ENCODE data around the gene MRPS35.
A peak's percentile ranks its signal among the peaks of the same experiment; 100 is the strongest.

Gene MRPS35

GRCh38 chr12:27772328-27773049 is 61.9 kb downstream of the MRPS35 start:
- no peak for DNase-seq (ENCODE audit: low read depth in 3 of 3)

- DNase-seq (ENCODE audit: low read depth in 3 of 3), result no peak
Observed at GRCh38 chr12:27777141-27777540, 66.5 kb downstream of the MRPS35 start.

GRCh38 chr12:27778206-27778605 is 67.6 kb downstream of the MRPS35 start:
- DNase-seq (ENCODE audit: low read depth in 3 of 3), result no peak

GRCh38 chr12:27779416-27779919 is 68.8 kb downstream of the MRPS35 start:
- DNase-seq (ENCODE audit: low read depth in 3 of 3), result no peak

- DNase-seq (ENCODE audit: low read depth in 3 of 3), result peak; percentile 29 to 49 (median 42)
Observed at GRCh38 chr12:27779920-27780611, 69.4 kb downstream of the MRPS35 start, which contains the start of the genes KLHL42 and MANSC4. Gene KLHL42, plus strand, starts transcription at chr12:27780233. Its CDS starts 98 bp downstream, at chr12:27780331. Gene MANSC4, minus strand, starts transcription at chr12:27780236. Its CDS starts 8,960 bp downstream, at chr12:27771276.

- peak in 2 of 3 donors; percentile 3 to 19 for DNase-seq (ENCODE audit: low read depth in 3 of 3)
Observed at GRCh38 chr12:27780612-27781408, 70.2 kb downstream of the MRPS35 start.

- DNase-seq (ENCODE audit: low read depth in 3 of 3), result no peak
Observed at GRCh38 chr12:27781680-27782079, 71.0 kb downstream of the MRPS35 start.

GRCh38 chr12:27782481-27782880 is 71.8 kb downstream of the MRPS35 start:
- no peak for DNase-seq (ENCODE audit: low read depth in 3 of 3)

GRCh38 chr12:27785882-27786570 is 75.4 kb downstream of the MRPS35 start:
- DNase-seq (ENCODE audit: low read depth in 3 of 3), result no peak

- DNase-seq (ENCODE audit: low read depth in 3 of 3), result no peak
Observed at GRCh38 chr12:27787559-27787958, 76.9 kb downstream of the MRPS35 start.

- DNase-seq (ENCODE audit: low read depth in 3 of 3), result no peak
Observed at GRCh38 chr12:27790179-27790578, 79.5 kb downstream of the MRPS35 start.

GRCh38 chr12:27794818-27795584 is 84.4 kb downstream of the MRPS35 start:
- no peak for DNase-seq (ENCODE audit: low read depth in 3 of 3)

GRCh38 chr12:27796128-27796527 is 85.5 kb downstream of the MRPS35 start:
- DNase-seq (ENCODE audit: low read depth in 3 of 3), result no peak

GRCh38 chr12:27797301-27798025 is 86.8 kb downstream of the MRPS35 start:
- DNase-seq (ENCODE audit: low read depth in 3 of 3), result no peak

GRCh38 chr12:27800819-27801218 is 90.2 kb downstream of the MRPS35 start:
- DNase-seq (ENCODE audit: low read depth in 3 of 3), result no peak

- DNase-seq (ENCODE audit: low read depth in 3 of 3), result no peak
Observed at GRCh38 chr12:27801630-27802029, 91.0 kb downstream of the MRPS35 start.

- no peak for DNase-seq (ENCODE audit: low read depth in 3 of 3)
Observed at GRCh38 chr12:27802511-27802910, 91.9 kb downstream of the MRPS35 start.

GRCh38 chr12:27802936-27803335 is 92.3 kb downstream of the MRPS35 start:
- no peak for DNase-seq (ENCODE audit: low read depth in 3 of 3)

- no peak for DNase-seq (ENCODE audit: low read depth in 3 of 3)
Observed at GRCh38 chr12:27805238-27805637, 94.6 kb downstream of the MRPS35 start.

Measured in stimulated activated CD4-positive, alpha-beta T cell treated with anti-CD3 and anti-CD28 coated beads, TNF-alpha, amount 100 ng/mL, for 48 hours (primary cell).